Spinal cord (tissue), 10 donors: ENCODE data around the gene CADM1. TPM values are rescaled to one million over a fixed set of nuclear protein-coding genes. Genes with fewer than 3 reads are reported as not detected.

Experiments
- DNase-seq, 6 donors: peaks; one replicate each; pipeline versions ENCODE4 v3.0.0 to v3.0.0-alpha.2; 2013 to 2015; ENCODE audit warnings: low spot score in 6 of 6, low read depth in 4 of 6
- H3K27ac ChIP-seq: one replicate; pipeline ENCODE4 v1.5.1; 2013; ENCODE audit warnings: low read depth, low read length, control low read depth
- H3K27me3 ChIP-seq: one replicate; pipeline ENCODE4 v1.6.1; 2013; ENCODE audit warnings: low read length; ENCODE audit not compliant: control insufficient read depth, insufficient read depth
- H3K36me3 ChIP-seq: one replicate; pipeline ENCODE4 v1.6.1; 2013; ENCODE audit warnings: low read length; ENCODE audit not compliant: control insufficient read depth, insufficient read depth
- H3K4me1 ChIP-seq: one replicate; pipeline ENCODE4 v1.6.1; 2013; ENCODE audit warnings: low read length; ENCODE audit not compliant: control insufficient read depth, insufficient read depth
- H3K4me3 ChIP-seq: one replicate; pipeline ENCODE4 v1.5.1; 2013; ENCODE audit warnings: low read depth, low read length, control low read depth
- H3K9me3 ChIP-seq: one replicate; pipeline ENCODE4 v1.6.1; 2013; ENCODE audit warnings: low read length; ENCODE audit not compliant: control insufficient read depth, insufficient read depth
- WGBS: methylation state at CpG from one replicate; pipeline ENCODE4 v1.1.5; 2013; ENCODE audit warnings: missing lambda C conversion rate; ENCODE audit not compliant: insufficient coverage; 5-methylcytosine and 5-hydroxymethylcytosine counted together
- polyA plus RNA-seq, 2 donors: library from polyadenylated mRNA; unstranded; fragments of 120-200 nt; gene quantifications; one replicate each; pipeline ENCODE4 v1.2.1, GENCODE V29; 2013; ENCODE audit not compliant: insufficient read length in 2 of 2
- total RNA-seq, 2 donors: library from RNA; depleted of rRNA in 1 of 2; stranded (reverse); fragments of 120-200 nt in 1 of 2; fragments of >200 nt in 1 of 2; gene quantifications; one replicate each; pipeline versions ENCODE4 v1.2.3 to v1.2.4, GENCODE V29; 2013 to 2014
- donor health status: healthy.

Gene CADM1
- total and polyA plus RNA-seq, 4 donors: 106 to 180 (median 132) TPM

DNA sequence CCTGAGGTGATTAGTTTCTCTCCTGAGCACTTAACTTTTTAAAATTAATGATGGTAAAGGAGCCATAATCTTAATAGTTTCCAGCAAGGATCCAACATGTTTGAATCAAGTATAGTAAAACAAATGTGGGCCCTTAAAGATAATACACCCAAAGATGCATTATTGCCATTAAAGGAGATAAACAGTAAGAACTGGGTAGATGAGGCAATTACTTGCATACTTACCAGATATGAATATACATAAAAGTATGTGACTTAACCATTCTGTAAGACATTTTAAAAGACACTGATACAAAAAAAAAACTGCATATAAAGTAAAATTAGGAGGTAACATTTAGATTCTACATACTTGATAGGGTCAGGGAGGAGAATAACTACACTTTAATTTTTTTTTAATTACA, 48.2 kb downstream of the CADM1 start:
- Histone ChIP-seq H3K27me3 (no peaks in the 10 kb centered on the region), H3K4me1 (no peaks in the 10 kb centered on the region), H3K4me3 (no peak overlapping the region), H3K36me3 (no peaks in the 10 kb centered on the region), H3K27ac (no peak overlapping the region), H3K9me3 (no peaks in the 10 kb centered on the region)
- DNase-seq: no peak

DNA sequence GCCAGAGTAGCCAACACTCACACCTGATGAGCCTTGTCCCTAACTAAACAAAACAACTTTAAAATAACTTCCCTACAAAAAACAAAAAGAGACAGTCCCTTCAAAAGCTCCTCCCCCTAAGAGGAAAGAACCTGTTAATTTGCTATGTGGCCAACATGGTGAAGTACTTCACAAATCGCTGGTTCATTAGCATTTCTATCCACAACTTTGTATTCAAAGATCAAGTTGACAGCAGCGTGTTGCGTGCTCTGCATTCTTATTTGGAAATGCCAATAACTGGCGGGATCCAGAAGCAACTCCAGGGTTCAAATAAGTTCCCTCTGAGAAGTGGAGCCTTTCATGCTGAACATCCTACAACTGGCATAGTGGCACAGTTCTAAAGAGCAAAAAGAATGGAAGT, 48.6 kb downstream of the CADM1 start:
- DNase-seq: peak in 2 of 6 donors; percentile 50 to 61
- Histone ChIP-seq H3K4me3 (no peak overlapping the region), H3K36me3 (no peaks in the 10 kb centered on the region), H3K9me3 (no peaks in the 10 kb centered on the region), H3K4me1 (no peaks in the 10 kb centered on the region), H3K27me3 (no peaks in the 10 kb centered on the region), H3K27ac (no peak overlapping the region)
- WGBS: 83% methylated on average over 2 of the region's 4 CpGs

DNA sequence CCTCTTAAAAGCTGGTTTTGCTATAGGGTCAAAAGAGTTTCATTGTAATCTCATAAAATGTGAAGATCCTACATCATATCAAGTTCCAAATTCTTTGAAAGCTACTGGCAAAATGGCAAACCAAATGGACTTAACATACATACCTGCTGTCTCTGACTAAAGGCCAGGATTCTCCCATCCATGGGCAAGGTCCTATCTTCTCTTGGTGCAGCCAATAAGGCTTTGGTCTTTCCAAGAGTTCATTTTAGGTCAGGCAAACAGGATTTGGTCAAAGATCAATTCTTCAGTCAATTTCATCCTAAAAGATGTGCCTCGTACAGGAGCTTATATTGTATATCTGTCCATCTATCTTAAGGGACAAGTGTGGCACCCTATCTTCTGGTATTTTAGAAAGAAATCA, 49.7 kb downstream of the CADM1 start:
- WGBS: no CpG with 5 or more reads among the region's 1 CpG
- Histone ChIP-seq H3K4me1 (no peaks in the 10 kb centered on the region), H3K27ac (no peak overlapping the region), H3K4me3 (no peak overlapping the region), H3K36me3 (no peaks in the 10 kb centered on the region), H3K27me3 (no peaks in the 10 kb centered on the region), H3K9me3 (no peaks in the 10 kb centered on the region)
- DNase-seq: no peak

DNA sequence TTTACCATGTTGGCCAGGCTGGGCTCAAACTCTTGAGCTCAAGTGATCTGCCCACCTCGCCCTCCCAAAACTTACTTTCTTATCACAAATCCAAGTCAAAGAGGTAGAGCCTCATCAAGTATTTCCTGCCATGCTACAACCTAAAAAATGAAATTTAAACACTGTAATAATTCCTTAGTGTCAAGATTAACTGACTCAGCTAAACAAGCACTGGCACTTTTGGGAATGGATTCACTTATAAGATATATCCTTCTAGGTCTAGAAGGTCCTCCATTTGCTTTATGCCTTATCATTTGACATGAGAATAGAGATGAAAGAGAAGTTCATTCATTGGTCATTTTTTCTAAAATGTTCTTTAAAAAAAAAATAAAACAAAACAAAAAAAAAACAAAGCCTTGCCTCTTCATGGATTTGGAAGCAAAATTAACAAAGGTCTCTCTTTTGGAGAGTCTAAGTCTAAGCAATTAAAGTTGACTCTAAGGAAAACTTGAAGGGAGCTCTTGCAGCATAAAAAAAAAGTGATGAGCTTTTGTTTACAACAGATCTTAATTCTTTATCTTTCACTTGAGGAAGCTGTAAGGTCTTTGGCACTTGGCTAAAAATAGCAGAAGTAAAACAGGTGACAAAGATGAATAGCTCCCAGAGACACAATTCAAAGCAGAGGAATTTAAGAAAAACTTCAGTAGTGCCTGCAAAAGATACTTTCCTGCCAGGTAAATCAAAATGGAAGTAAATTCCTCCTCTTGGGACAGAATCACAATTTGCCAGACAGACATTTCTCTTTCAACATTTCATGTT, 50.3 kb downstream of the CADM1 start:
- no CpG with 5 or more reads among the region's 1 CpG for WGBS
- H3K4me3 ChIP-seq: no peak overlapping the region

DNA sequence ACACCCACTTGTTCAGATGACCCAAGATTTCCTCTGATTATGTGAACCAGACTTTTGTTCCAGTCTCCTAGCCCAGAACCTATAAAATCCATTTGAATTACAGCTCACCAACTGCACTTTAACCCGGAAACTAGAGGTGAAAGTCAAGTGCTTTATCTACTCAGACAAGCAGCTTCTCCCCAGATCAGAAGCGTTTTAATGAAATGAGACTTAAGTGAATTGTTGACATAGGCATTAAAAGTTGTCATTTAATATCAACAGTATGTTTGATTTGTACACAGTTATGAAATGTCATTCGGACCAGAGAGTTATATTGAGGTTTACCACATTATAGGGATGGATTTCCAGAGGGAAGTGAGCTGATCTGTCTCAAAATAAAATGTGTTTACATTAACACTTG, 52.0 kb downstream of the CADM1 start:
- peaks cover 6% of the 10 kb centered on the region for H3K9me3 ChIP-seq
- no peak overlapping the region for H3K27ac ChIP-seq
- H3K27me3 ChIP-seq: no peaks in the 10 kb centered on the region
- no peaks in the 10 kb centered on the region for H3K36me3 ChIP-seq
- no peak overlapping the region for H3K4me3 ChIP-seq
- no CpG with 5 or more reads among the region's 3 CpGs for WGBS
- no peak for DNase-seq
- H3K4me1 ChIP-seq: no peaks in the 10 kb centered on the region

More for the DNA sequence above, 50.3 kb downstream of the CADM1 start:
- H3K36me3 ChIP-seq: no peaks in the 10 kb centered on the region
- no peaks in the 10 kb centered on the region for H3K4me1 ChIP-seq
- no peak overlapping the region for H3K27ac ChIP-seq
- no peaks in the 10 kb centered on the region for H3K9me3 ChIP-seq
- no peaks in the 10 kb centered on the region for H3K27me3 ChIP-seq
- no peak for DNase-seq

DNA sequence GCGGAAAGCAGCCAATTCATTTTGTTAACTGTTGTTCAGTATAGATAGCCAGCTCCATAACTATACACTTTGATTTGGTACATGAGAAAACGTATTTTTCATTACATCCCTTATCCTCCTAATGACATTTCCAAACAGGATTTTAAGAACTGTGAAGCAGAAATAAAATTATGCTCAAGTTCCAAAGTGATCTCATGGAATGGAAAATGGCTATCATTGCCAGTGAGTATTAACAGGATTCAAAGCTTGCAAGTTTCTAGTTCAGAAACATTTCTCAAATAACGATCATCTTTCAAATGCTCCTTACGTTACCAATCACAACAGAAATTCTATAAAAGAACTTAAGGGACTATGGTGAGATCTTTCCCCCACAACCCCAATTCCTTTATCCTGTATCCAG, 53.7 kb downstream of the CADM1 start:
- Histone ChIP-seq H3K9me3 (peaks cover 6% of the 10 kb centered on the region), H3K27ac (no peak overlapping the region), H3K36me3 (no peaks in the 10 kb centered on the region), H3K4me3 (no peak overlapping the region), H3K4me1 (no peaks in the 10 kb centered on the region), H3K27me3 (no peaks in the 10 kb centered on the region)
- 75% methylated on average over 2 of the region's 4 CpGs for WGBS
- DNase-seq: peak in 1 of 6 donors; percentile 30

DNA sequence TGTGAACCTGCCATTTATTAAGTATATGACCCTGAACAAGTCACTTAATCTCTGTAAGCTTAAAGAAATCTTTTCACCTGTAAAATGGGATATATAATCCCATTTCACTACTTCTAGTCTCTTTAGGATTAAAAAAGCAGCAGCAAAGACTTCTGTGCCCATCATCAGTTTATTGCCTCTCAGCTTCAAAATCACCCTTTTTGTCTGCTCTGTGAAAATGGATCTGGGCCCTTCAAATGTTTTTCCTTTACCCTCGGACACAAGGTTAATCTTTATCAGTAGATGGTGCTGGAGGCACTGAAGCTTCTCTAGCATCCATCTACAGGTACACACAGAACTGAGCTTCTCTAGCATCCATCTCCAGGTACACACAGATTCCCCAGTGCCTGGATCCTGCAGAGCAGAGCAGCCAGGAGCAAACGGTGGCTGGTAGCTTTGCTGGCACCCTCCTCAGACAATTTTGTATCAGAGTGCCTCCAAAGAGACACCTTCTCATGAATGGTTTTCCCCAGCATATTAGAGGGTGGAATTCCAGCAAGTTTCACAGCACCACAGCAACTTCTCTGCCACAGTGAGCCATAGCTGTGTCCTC, 56.8 kb downstream of the CADM1 start:
- 85% methylated on average over 2 of the region's 2 CpGs for WGBS
- Histone ChIP-seq H3K4me1 (no peaks in the 10 kb centered on the region), H3K27ac (no peak overlapping the region), H3K36me3 (no peaks in the 10 kb centered on the region), H3K9me3 (peaks cover 6% of the 10 kb centered on the region), H3K27me3 (no peaks in the 10 kb centered on the region), H3K4me3 (no peak overlapping the region)
- no peak for DNase-seq

DNA sequence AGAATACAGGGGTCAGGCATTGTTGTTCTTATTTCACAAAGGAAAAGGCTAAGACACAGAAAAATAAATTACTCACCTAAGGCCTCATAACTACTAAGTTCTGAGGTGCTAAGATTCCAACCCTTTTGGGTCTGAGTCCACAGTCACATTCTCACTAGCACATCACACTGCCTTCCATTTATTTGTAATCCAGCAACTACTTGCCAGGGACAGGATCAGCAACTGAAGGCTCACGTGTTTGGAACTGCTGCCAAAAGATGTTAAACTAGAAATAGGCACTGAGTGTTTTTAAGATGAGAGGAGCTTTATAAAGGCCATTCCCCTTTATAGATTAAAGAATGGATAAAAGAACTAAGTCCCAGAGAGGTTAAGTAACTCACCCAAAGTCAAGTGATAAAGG, 58.0 kb downstream of the CADM1 start:
- no peak overlapping the region for H3K27ac ChIP-seq
- no CpG with 5 or more reads among the region's 1 CpG for WGBS
- H3K27me3 ChIP-seq: no peaks in the 10 kb centered on the region
- H3K9me3 ChIP-seq: peaks cover 6% of the 10 kb centered on the region
- no peaks in the 10 kb centered on the region for H3K4me1 ChIP-seq
- no peak for DNase-seq
- H3K4me3 ChIP-seq: no peak overlapping the region
- H3K36me3 ChIP-seq: no peaks in the 10 kb centered on the region

DNA sequence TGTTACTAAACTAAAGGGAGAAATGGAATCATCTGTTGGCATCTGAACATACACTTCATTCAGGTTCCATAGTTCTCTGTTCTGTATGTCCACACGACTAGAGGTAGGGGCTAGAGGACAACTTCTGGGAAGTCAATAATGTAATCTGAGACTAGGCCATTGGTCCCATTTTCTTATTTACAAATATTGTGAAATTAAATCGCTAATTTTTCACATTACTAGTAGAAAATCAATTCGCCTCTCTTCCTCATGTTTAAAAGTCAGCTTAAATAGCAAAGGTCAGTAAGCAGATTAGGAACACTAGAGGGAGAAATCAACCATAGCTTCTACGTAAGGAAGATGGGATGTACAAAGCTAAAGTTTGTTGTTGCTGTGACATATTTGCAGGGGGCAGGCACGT, 59.7 kb downstream of the CADM1 start:
- Histone ChIP-seq H3K4me3 (no peak overlapping the region), H3K4me1 (no peaks in the 10 kb centered on the region), H3K27me3 (no peaks in the 10 kb centered on the region), H3K9me3 (peaks cover 6% of the 10 kb centered on the region), H3K36me3 (no peaks in the 10 kb centered on the region), H3K27ac (no peak overlapping the region)
- no CpG with 5 or more reads among the region's 5 CpGs for WGBS
- no peak for DNase-seq

DNA sequence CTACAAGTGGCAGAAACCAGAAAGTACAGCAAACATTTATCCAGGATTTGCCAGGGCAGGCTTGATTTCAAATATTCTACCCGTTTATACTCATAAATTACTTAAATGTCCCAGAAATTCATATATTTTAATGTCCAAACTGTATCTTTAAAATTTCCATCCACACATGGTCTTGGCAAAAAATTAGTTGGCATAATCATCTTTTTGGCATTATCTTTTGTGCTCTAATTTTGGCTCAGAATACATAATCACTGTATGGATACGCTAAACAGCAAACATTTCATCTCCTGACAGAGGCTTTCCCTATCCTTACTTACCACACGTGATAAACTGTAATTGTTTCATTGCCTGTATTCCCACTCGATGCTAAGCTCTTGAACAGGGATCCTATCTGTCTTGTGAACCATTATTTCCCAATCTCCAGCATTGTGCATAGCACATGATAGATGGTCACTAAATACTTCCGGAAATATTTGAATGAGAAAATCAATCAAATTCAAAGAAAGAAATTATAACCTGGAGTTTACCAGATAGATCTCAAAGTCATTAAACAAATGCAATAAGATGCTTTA, 64.2 kb downstream of the CADM1 start:
- no peaks in the 10 kb centered on the region for H3K27me3 ChIP-seq
- no peaks in the 10 kb centered on the region for H3K9me3 ChIP-seq
- 58% methylated on average over 2 of the region's 5 CpGs for WGBS
- H3K27ac ChIP-seq: no peak overlapping the region
- H3K4me3 ChIP-seq: no peak overlapping the region
- H3K36me3 ChIP-seq: no peaks in the 10 kb centered on the region
- no peaks in the 10 kb centered on the region for H3K4me1 ChIP-seq
- peak in 1 of 6 donors; percentile 50 for DNase-seq
